ENCODE measurements around the gene AGRP. TPM values are rescaled to one million over a fixed set of nuclear protein-coding genes. Genes with fewer than 3 reads are reported as not detected.

AGRP gene
- total RNA-seq (2012; rRNA removed) (not detected in 2 replicates), polyA plus RNA-seq (2012; rRNA removed) (not detected in 2 replicates), Bru-seq, nascent RNA (not detected), BruChase-seq, experiment 1, labeled RNA remaining after a 6-hour chase (not detected), BruChase-seq, experiment 2, labeled RNA remaining after a 2-hour chase (not detected)
- polyA plus RNA-seq (2012; cell fraction: cytosol; rRNA removed): not detected in 2 replicates
- polyA plus RNA-seq (2012; cell fraction: nucleus; rRNA removed; ENCODE audit: low replicate concordance): not detected in 2 replicates
- long read RNA-seq: 0 reads

- no peak within 1 kb of the TSS for H3K23ac ChIP-seq (ENCODE audit: low read depth, low read length)
- in situ Hi-C loops (cut with MboI; ENCODE audit: low sequenced_read_pairs): no loop called here
- intact Hi-C loops (cut with micrococcal nuclease): no loop called here
- peaks cover 12 to 49% of the 10 kb centered on the region in 2 experiments; a peak in 3 of 4 replicates for H3K79me1 ChIP-seq (ENCODE audit: low read depth in 1 of 2, low read length in 2 of 2)
- H3K27ac ChIP-seq (ENCODE audit: insufficient read depth, low read length): no peak within 1 kb of the TSS
- H2BK5ac ChIP-seq (ENCODE audit: low read depth, low read length, poor library complexity, severe bottlenecking): no peak within 1 kb of the TSS
- no peak within 1 kb of the TSS for H2BK15ac ChIP-seq (ENCODE audit: low read depth, low read length)
- H3K56ac ChIP-seq (ENCODE audit: extremely low read depth, insufficient read depth, low read length): no peak within 1 kb of the TSS
- no peak within 1 kb of the TSS for H4K91ac ChIP-seq (ENCODE audit: insufficient read depth, low read depth, low read length)
- no peaks in the 10 kb centered on the region for H3K36me3 ChIP-seq (ENCODE audit: control insufficient read depth, insufficient read depth, low read length)
- H3K4ac ChIP-seq (ENCODE audit: low read depth, low read length): peak within 1 kb of the TSS; percentile 53
- H4K8ac ChIP-seq (ENCODE audit: low read depth in 2 of 2, low read length in 2 of 2): peak within 1 kb of the TSS in 1 of 2 experiments; percentile 70; a peak in 2 of 4 replicates
- H3K4me1 ChIP-seq (ENCODE audit: control insufficient read depth, insufficient read depth, low read length): peaks cover 14% of the 10 kb centered on the region
- ChIA-PET POLR2A (ENCODE audit: unreplicated experiment) (no interaction called here), CTCF (no interaction called here)
- no peak within 1 kb of the TSS for H3K18ac ChIP-seq (ENCODE audit: low read depth, low read length)
- no TSS peak for BruUV-seq (replicated peaks)
- no peak for TF ChIP-seq CEBPB (IDR thresholded peaks at IDR 0.05; ENCODE audit: low read depth, low read length)
- no peak for TF ChIP-seq SMC3 (IDR thresholded peaks at IDR 0.05; ENCODE audit: low read depth, low read length)
- no peak for TF ChIP-seq RCOR1 (IDR thresholded peaks at IDR 0.05; ENCODE audit: insufficient replicate concordance, low read length)
- no peak for TF ChIP-seq MXI1 (IDR thresholded peaks at IDR 0.05; ENCODE audit: borderline replicate concordance, low read depth, low read length)
- no peak for TF ChIP-seq ELK1 (IDR thresholded peaks at IDR 0.05; ENCODE audit: borderline replicate concordance, low read depth, low read length)
- TF ChIP-seq POLR2A (IDR thresholded peaks at IDR 0.05; ENCODE audit: low read depth, low read length): no peak
- no peak for TF ChIP-seq FOS (IDR thresholded peaks at IDR 0.05; ENCODE audit: low read depth, low read length)
- TF ChIP-seq RAD21 (IDR thresholded peaks at IDR 0.05; ENCODE audit: low read length): no peak
- TF ChIP-seq BHLHE40 (IDR thresholded peaks at IDR 0.05; ENCODE audit: low read depth, low read length): no peak
- TF ChIP-seq, protein P1, sequence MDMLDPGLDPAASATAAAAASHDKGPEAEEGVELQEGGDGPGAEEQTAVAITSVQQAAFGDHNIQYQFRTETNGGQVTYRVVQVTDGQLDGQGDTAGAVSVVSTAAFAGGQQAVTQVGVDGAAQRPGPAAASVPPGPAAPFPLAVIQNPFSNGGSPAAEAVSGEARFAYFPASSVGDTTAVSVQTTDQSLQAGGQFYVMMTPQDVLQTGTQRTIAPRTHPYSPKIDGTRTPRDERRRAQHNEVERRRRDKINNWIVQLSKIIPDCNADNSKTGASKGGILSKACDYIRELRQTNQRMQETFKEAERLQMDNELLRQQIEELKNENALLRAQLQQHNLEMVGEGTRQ (IDR thresholded peaks at IDR 0.05; ENCODE audit: low read depth, low read length): no peak
- no peak for TF ChIP-seq RFX5 (IDR thresholded peaks at IDR 0.05; ENCODE audit: low read depth, low read length)
- TF ChIP-seq, protein P2, sequence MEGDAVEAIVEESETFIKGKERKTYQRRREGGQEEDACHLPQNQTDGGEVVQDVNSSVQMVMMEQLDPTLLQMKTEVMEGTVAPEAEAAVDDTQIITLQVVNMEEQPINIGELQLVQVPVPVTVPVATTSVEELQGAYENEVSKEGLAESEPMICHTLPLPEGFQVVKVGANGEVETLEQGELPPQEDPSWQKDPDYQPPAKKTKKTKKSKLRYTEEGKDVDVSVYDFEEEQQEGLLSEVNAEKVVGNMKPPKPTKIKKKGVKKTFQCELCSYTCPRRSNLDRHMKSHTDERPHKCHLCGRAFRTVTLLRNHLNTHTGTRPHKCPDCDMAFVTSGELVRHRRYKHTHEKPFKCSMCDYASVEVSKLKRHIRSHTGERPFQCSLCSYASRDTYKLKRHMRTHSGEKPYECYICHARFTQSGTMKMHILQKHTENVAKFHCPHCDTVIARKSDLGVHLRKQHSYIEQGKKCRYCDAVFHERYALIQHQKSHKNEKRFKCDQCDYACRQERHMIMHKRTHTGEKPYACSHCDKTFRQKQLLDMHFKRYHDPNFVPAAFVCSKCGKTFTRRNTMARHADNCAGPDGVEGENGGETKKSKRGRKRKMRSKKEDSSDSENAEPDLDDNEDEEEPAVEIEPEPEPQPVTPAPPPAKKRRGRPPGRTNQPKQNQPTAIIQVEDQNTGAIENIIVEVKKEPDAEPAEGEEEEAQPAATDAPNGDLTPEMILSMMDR (conservative IDR thresholded peaks at IDR 0.05; ENCODE audit: low read depth, low read length): no peak
- no peak for TF ChIP-seq MAFK (IDR thresholded peaks at IDR 0.05; ENCODE audit: low read depth, low read length)
- TF ChIP-seq NFE2L2 (IDR thresholded peaks at IDR 0.05; ENCODE audit: low read depth, low read length): no peak
- TF ChIP-seq MAZ (IDR thresholded peaks at IDR 0.05; ENCODE audit: borderline replicate concordance, low read depth, low read length): no peak
- TF ChIP-seq CHD1 (IDR thresholded peaks at IDR 0.05; ENCODE audit: low read depth, low read length): no peak
- H4K5ac ChIP-seq (ENCODE audit: low read depth, low read length): no peak within 1 kb of the TSS; the same call in 1 of the 2 replicates
- WGBS, 2 experiments (ENCODE audit: extremely low coverage in 2 of 2, insufficient read length in 1 of 2): 100% methylated on average over 1 of the region's 6 CpGs; no CpG with 5 or more reads in 1 of the 2 experiments
- dilution Hi-C loops (cut with HindIII; ENCODE audit: low sequenced_read_pairs, unreplicated experiment): no loop called here
- H3K14ac ChIP-seq (replicated peaks; ENCODE audit: low read depth, low read length): no peak within 1 kb of the TSS; the same call in 1 of the 2 replicates
- ATAC-seq (ENCODE audit: low read depth) (no peak), DNase-seq (no peak)
- H2BK20ac ChIP-seq (ENCODE audit: low read depth, low read length): no peak within 1 kb of the TSS
- peaks cover 15% of the 10 kb centered on the region for H4K20me1 ChIP-seq (ENCODE audit: insufficient read depth, low read length)
- no peak within 1 kb of the TSS for H3K4me2 ChIP-seq (ENCODE audit: low read depth, low read length)
- H3K9me1 ChIP-seq (ENCODE audit: insufficient read depth, low read length): no peaks in the 10 kb centered on the region; the same call in 1 of the 2 replicates
- H3K9ac ChIP-seq (ENCODE audit: low read depth, low read length): no peak within 1 kb of the TSS
- peak within 1 kb of the TSS; percentile 70 for H2AFZ ChIP-seq (replicated peaks; ENCODE audit: low read length, poor library complexity)
- no peaks in the 10 kb centered on the region for H3K9me3 ChIP-seq (ENCODE audit: control insufficient read depth, insufficient read depth, low read length)
- peak within 1 kb of the TSS; percentile 74 for H2AK9ac ChIP-seq (replicated peaks; ENCODE audit: low read depth, low read length, poor library complexity)
- no peak within 1 kb of the TSS for H3K4me3 ChIP-seq (ENCODE audit: insufficient read depth, low read depth, low read length)
- H2BK120ac ChIP-seq (ENCODE audit: low read depth, low read length): no peak within 1 kb of the TSS
- H3K27me3 ChIP-seq (ENCODE audit: control insufficient read depth, insufficient read depth, low read length): no peaks in the 10 kb centered on the region
- peak within 1 kb of the TSS; percentile 43; the same call in 1 of the 2 replicates for H2AK5ac ChIP-seq (ENCODE audit: low read depth, low read length)
These were observed at the start of gene AGRP for GRCh38 chr16:67483150-67483549. AGRP (minus strand) TSS chr16:67483547; CDS start chr16:67483398, 149 bp downstream.
